HepG2 (cell line): ENCODE measurements around the gene ZNF213. TPM values are rescaled to one million over a fixed set of nuclear protein-coding genes. Genes with fewer than 3 reads are reported as not detected.

Source experiments
- ATAC-seq: fragments of 200-7000 bp; cut with Tn5 transposase; 3 replicates; pipeline ENCODE4 v1.9.1; 2020; ENCODE audit warnings: mild to moderate bottlenecking, moderate library complexity
- BruUV-seq: library from RNA; stranded (reverse); fragments of 400-500 nt; replicated peaks from 2 replicates; lab custom pipeline; 2021; lab: Mats Ljungman, UMichigan
- CTCF ChIA-PET: fragments of 300-600 bp; formaldehyde crosslinking; extraction: SDS; loops from one replicate; lab custom pipeline; 2021; ENCODE audit warnings: low total read pairs, inconsistent platforms, low intra/inter-chr PET ratio; lab: Yijun Ruan, JAX
- POLR2A ChIA-PET: fragments of 350-600 bp; sonication (Branson Sonifier 250); formaldehyde crosslinking; loops from one replicate; lab custom pipeline; 2020; ENCODE audit warnings: antibody characterized with exemption, inconsistent platforms; lab: Yijun Ruan, JAX
- DNase-seq: peaks from one replicate; pipeline ENCODE4 v3.0.0-alpha.2; 2015; ENCODE audit warnings: low spot score
- FAIRE-seq: peaks from 3 replicates; lab custom pipeline; 2011; peaks lifted over from hg19 to GRCh38; lab: Jason Lieb, UNC
- H2AFZ ChIP-seq: one replicate; pipeline ENCODE4 v1.6.1; 2011; ENCODE audit warnings: low read length, inconsistent platforms
- H3K27ac ChIP-seq: fragments of 300-600 bp; 3 replicates; pipeline ENCODE4 v1.8.0; 2011; ENCODE audit warnings: mixed run types, mild to moderate bottlenecking, mixed read lengths, low read length, inconsistent platforms; ENCODE audit not compliant: insufficient read depth; ENCODE audit errors: extremely low read length
- H3K27me3 ChIP-seq, 2 experiments: fragments of 200-600 bp in 1 of 2; 2 replicates in 1 of 2; 3 replicates in 1 of 2; pipeline versions ENCODE4 v1.6.0 to v1.8.0; 2011; ENCODE audit warnings: low read length in 2 of 2, mild to moderate bottlenecking in 2 of 2, moderate library complexity in 2 of 2, inconsistent platforms in 1 of 2; ENCODE audit not compliant: insufficient read depth in 2 of 2, control insufficient read depth in 1 of 2
- H3K36me3 ChIP-seq, 2 experiments: fragments of 200-600 bp in 1 of 2; replicated peaks in 1 of 2; 2 replicates in 1 of 2; 3 replicates in 1 of 2; pipeline versions ENCODE4 v1.5.1 to v1.8.0; 2011; ENCODE audit warnings: low read length in 2 of 2, inconsistent platforms in 1 of 2; ENCODE audit not compliant: insufficient read depth in 2 of 2, control insufficient read depth in 1 of 2
- H3K4me1 ChIP-seq: 2 replicates; pipeline ENCODE4 v1.5.1; 2012; ENCODE audit warnings: low read length, inconsistent platforms; ENCODE audit not compliant: insufficient read depth
- H3K4me2 ChIP-seq: 2 replicates; pipeline ENCODE4 v1.6.0; 2011; ENCODE audit warnings: low read depth, low read length, inconsistent platforms
- H3K4me3 ChIP-seq, 3 experiments: fragments of 200-600 bp in 1 of 3; sonication (generic), shearing (Covaris generic) in 1 of 3; replicated peaks in 1 of 3; 2 replicates each; pipeline ENCODE4 v1.5.1; 2011 to 2016; ENCODE audit warnings: low read length in 3 of 3, inconsistent platforms in 2 of 3, low read depth in 2 of 3, mild to moderate bottlenecking in 2 of 3, control low read depth in 1 of 3, mixed read lengths in 1 of 3; ENCODE audit not compliant: insufficient read depth in 1 of 3
- H3K79me2 ChIP-seq: one replicate; pipeline ENCODE4 v1.6.1; 2011; ENCODE audit warnings: low read length, inconsistent platforms; ENCODE audit not compliant: insufficient read depth
- H3K9ac ChIP-seq: 2 replicates; pipeline ENCODE4 v1.6.0; 2011; ENCODE audit warnings: mild to moderate bottlenecking, low read depth, low read length, inconsistent platforms; ENCODE audit not compliant: insufficient read depth
- H3K9me3 ChIP-seq: 2 replicates; pipeline ENCODE4 v1.5.1; 2012; ENCODE audit warnings: mild to moderate bottlenecking, low read length
- H4K20me1 ChIP-seq: 2 replicates; pipeline ENCODE4 v1.6.0; 2011; ENCODE audit warnings: inconsistent platforms, mild to moderate bottlenecking, low read length, moderate library complexity; ENCODE audit not compliant: insufficient read depth
- FOSL1 ChIP-seq: sonication (generic); formaldehyde crosslinking; IDR thresholded peaks from 2 replicates; pipeline ENCODE4 v1.9.0; 2021; ENCODE audit warnings: missing genetic modification reagents, borderline replicate concordance
- GPN1 ChIP-seq: sonication (generic); formaldehyde crosslinking; IDR thresholded peaks from 2 replicates; pipeline ENCODE4 v1.5.1; 2020; ENCODE audit warnings: missing genetic modification reagents, borderline replicate concordance
- HOXA5 ChIP-seq: sonication (generic); formaldehyde crosslinking; IDR thresholded peaks from 2 replicates; pipeline ENCODE4 v1.4.0; 2020; ENCODE audit warnings: missing genetic modification reagents
- KDM3A ChIP-seq: IDR thresholded peaks from 2 replicates; pipeline ENCODE4 v1.6.1; 2018; ENCODE audit warnings: low read depth, missing compliant biosample characterization
- KDM4B ChIP-seq: sonication (generic); formaldehyde crosslinking; IDR thresholded peaks from 2 replicates; pipeline ENCODE4 v1.4.0; 2020; ENCODE audit warnings: missing genetic modification reagents
- KDM5B ChIP-seq: sonication (generic); formaldehyde crosslinking; IDR thresholded peaks from 2 replicates; pipeline ENCODE4 v1.4.0; 2020; ENCODE audit warnings: missing genetic modification reagents, mild to moderate bottlenecking, borderline replicate concordance
- RFXANK ChIP-seq: IDR thresholded peaks from 2 replicates; pipeline ENCODE4 v1.6.1; 2016
- SYNCRIP ChIP-seq: fragments of 200-400 bp; formaldehyde crosslinking; IDR thresholded peaks from 2 replicates; pipeline ENCODE4 v1.6.1; 2018; ENCODE audit warnings: mild to moderate bottlenecking, low read depth, low read length; ENCODE audit not compliant: insufficient read depth
- TAF15 ChIP-seq: fragments of 200-400 bp; formaldehyde crosslinking; IDR thresholded peaks from one replicate; pipeline ENCODE4 v1.6.1; 2018; ENCODE audit warnings: mild to moderate bottlenecking, low read depth, low read length; ENCODE audit not compliant: poor library complexity, severe bottlenecking
- TARDBP ChIP-seq: sonication (generic); formaldehyde crosslinking; IDR thresholded peaks from 2 replicates; pipeline ENCODE4 v1.8.0; 2022; ENCODE audit warnings: mild to moderate bottlenecking, missing genetic modification reagents
- ZNF333 ChIP-seq: sonication (generic); formaldehyde crosslinking; IDR thresholded peaks from 2 replicates; pipeline ENCODE4 v1.4.0; 2020; ENCODE audit warnings: mild to moderate bottlenecking, missing genetic modification reagents, borderline replicate concordance
- WGBS: methylation state at CpG from one replicate; pipeline ENCODE4 v1.1.6; 2017; ENCODE audit warnings: low lambda C conversion rate; 5-methylcytosine and 5-hydroxymethylcytosine counted together
- in situ Hi-C: cut with HindIII; loops from 2 replicates; pipeline ENCODE4 v1.10.0; 2017; ENCODE audit warnings: low pct_unique_long_range_greater_than_20kb; ENCODE audit not compliant: extremely low pct_ligation_motif_present
- intact Hi-C: fragments of 100-400 bp; cut with micrococcal nuclease; formaldehyde crosslinking; loops from one replicate; pipeline ENCODE4 v1.10.0; 2022; ENCODE audit not compliant: unreplicated experiment
- polyA plus RNA-seq, 8 experiments: library from polyadenylated mRNA; depleted of rRNA in 3 of 8; stranded (reverse) in 7 of 8; unstranded in 1 of 8; fragments of >200 nt; fragmentation: Illumina TruSeq in 4 of 8; extraction: Trizol in 4 of 8; gene quantifications; 2 replicates each; pipeline versions ENCODE4 v1.2.1 to v1.2.3, GENCODE V29; 2011 to 2016; ENCODE audit warnings: low read depth in 4 of 8, missing spikeins in 1 of 8, mixed read lengths in 1 of 8; ENCODE audit not compliant: insufficient read depth in 1 of 8
- total RNA-seq, 5 experiments: library from RNA; depleted of rRNA; stranded (reverse); fragments of >200 nt; fragmentation: Illumina TruSeq; extraction: Trizol; gene quantifications; 2 replicates each; pipeline ENCODE4 v1.2.3, GENCODE V29; 2016; ENCODE audit warnings: low read depth in 1 of 5
- TF ChIP-seq, protein P1 (sequence below): sonication (generic); formaldehyde crosslinking; IDR thresholded peaks from 2 replicates; pipeline ENCODE4 v1.5.1; 2020; ENCODE audit warnings: missing genetic modification reagents, mild to moderate bottlenecking, borderline replicate concordance
- TF ChIP-seq, protein P2 (sequence below): IDR thresholded peaks from 2 replicates; pipeline ENCODE4 v1.6.1; 2012; ENCODE audit warnings: low read depth, low read length, improper control_type of control experiment
- TF ChIP-seq, protein P3 (sequence below): sonication (generic); formaldehyde crosslinking; IDR thresholded peaks from 2 replicates; pipeline ENCODE4 v1.4.0; 2020; ENCODE audit warnings: missing genetic modification reagents

The ZNF213 gene
- total and polyA plus RNA-seq, 2 of the 13 experiments (the other 11 are each of a cell fraction or from before 2014, with no cell fraction given), result 0.59 to 0.97 TPM

DNA sequence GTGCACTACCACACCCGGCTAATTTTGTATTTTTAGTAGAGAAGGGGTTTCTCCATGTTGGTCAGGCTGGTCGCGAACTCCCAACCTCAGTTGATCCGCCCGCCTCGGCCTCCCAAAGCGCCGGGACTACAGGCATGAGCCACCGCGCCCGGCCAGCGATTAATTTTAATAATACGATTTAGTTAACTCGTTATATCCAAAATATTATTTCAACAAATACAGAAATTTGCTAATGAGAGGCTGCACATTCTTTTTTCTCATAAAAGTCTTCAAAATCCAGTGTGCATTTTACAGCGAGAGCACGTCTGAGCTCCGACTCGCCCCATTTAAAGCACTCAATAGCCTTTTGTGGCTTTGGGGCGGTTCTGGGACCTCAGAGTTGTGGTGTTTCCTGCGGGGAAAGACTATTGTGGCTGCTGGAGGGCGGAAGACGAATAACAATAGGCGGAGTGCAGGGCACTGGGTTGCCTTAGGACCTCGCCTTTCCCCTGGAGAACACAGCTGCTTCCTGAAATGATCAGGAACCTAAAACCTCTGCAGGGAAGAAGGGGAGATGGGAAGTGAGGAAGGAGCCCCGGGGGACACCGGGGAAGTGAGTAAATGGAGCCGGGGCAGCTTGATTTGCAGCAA lies 32.9 kb upstream of the ZNF213 start (continued):
- TF ChIP-seq, protein P1, sequence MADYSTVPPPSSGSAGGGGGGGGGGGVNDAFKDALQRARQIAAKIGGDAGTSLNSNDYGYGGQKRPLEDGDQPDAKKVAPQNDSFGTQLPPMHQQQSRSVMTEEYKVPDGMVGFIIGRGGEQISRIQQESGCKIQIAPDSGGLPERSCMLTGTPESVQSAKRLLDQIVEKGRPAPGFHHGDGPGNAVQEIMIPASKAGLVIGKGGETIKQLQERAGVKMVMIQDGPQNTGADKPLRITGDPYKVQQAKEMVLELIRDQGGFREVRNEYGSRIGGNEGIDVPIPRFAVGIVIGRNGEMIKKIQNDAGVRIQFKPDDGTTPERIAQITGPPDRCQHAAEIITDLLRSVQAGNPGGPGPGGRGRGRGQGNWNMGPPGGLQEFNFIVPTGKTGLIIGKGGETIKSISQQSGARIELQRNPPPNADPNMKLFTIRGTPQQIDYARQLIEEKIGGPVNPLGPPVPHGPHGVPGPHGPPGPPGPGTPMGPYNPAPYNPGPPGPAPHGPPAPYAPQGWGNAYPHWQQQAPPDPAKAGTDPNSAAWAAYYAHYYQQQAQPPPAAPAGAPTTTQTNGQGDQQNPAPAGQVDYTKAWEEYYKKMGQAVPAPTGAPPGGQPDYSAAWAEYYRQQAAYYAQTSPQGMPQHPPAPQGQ (CRISPR knock-in tag), result no peak
- TF ChIP-seq, protein P2, sequence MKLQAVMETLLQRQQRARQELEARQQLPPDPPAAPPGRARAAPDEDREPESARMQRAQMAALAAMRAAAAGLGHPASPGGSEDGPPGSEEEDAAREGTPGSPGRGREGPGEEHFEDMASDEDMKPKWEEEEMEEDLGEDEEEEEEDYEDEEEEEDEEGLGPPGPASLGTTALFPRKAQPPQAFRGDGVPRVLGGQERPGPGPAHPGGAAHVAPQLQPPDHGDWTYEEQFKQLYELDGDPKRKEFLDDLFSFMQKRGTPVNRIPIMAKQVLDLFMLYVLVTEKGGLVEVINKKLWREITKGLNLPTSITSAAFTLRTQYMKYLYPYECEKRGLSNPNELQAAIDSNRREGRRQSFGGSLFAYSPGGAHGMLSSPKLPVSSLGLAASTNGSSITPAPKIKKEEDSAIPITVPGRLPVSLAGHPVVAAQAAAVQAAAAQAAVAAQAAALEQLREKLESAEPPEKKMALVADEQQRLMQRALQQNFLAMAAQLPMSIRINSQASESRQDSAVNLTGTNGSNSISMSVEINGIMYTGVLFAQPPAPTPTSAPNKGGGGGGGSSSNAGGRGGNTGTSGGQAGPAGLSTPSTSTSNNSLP, result no peak

DNA sequence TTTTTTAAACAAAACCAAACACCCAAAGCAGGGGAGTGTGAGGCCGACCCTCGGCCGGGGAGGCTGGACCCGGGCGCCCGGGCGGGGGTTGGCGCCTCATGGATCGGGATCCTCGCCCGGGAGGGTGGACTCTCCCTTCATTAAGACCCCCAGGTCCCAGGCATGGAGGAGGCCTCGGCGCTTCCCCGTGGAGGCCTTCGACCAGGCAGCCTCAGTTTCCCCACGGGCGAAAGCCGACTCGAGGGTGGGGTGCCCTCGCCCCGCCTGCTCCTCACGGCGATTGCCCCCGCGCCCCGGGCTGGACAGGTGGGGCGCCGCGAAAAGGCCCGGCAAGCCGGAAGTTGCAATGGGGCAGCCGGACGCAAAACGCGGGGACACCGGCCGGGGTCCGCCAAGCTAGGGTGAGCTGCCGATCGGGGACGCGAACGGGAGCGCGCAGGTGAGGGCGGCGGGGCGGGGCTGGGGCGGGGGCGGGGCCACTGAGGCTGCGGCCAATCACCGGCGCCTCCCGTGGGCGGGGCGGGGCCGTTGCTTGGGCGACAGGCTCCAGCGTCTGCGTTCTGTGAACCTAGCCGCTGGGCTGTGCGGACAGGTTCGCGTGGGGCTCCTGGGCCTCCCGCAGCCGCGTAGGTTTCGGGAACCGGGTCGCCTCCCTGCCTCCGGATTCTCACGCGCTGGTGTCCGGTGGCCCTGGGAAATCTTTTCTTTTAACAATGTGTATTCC lies 28.5 kb upstream of the ZNF213 start:
- no peaks in the 10 kb centered on the region for H3K36me3 ChIP-seq
- no peak overlapping the region for H2AFZ ChIP-seq
- H3K27me3 ChIP-seq, result no peaks in the 10 kb centered on the region
- intact Hi-C loops (no loop called here), in situ Hi-C loops (no loop called here)
- ChIA-PET POLR2A (interaction anchor here (0.6 to 1.4 kb wide), 10 partner anchors 9 to 52 kb away, joined by 3 to 8 read pairs (median 4); partner anchors contain the start of genes IL32 and ZNF213), CTCF (no interaction called here)
- peak overlapping the region; percentile 84 for H3K9ac ChIP-seq
- no peak for FAIRE-seq
- peak; percentile 96 for ATAC-seq
- peaks cover 45% of the 10 kb centered on the region for H3K4me1 ChIP-seq
- peak overlapping the region; percentile 91 for H3K4me2 ChIP-seq
- peak; percentile 77 for DNase-seq
- no TSS peak for BruUV-seq
- peak overlapping the region; percentile 62 for H3K27ac ChIP-seq
- H3K79me2 ChIP-seq, result no peaks in the 10 kb centered on the region
- no peaks in the 10 kb centered on the region for H4K20me1 ChIP-seq
- 2% methylated on average over 21 of the region's 74 CpGs for WGBS
- H3K9me3 ChIP-seq, result no peaks in the 10 kb centered on the region
- peak overlapping the region; percentile 88 to 94 (median 89) for H3K4me3 ChIP-seq
- peak; percentile 50; the same call in 1 of the 2 replicates for TF ChIP-seq KDM3A (CRISPR knock-in tag)
- peak; percentile 83; the same call in 1 of the 2 replicates for TF ChIP-seq KDM5B (CRISPR knock-in tag)
- TF ChIP-seq RFXANK (CRISPR knock-in tag), result no peak
- peak; percentile 74 for TF ChIP-seq TARDBP (CRISPR knock-in tag)
- TF ChIP-seq SYNCRIP, result no peak
- TF ChIP-seq TAF15, result no peak
- no peak for TF ChIP-seq GPN1
- 0 out of 2 replicates have a peak, but pooled peaks have one; percentile 8 for TF ChIP-seq HOXA5 (CRISPR knock-in tag)
- TF ChIP-seq KDM4B, result peak; percentile 90
- TF ChIP-seq FOSL1 (CRISPR knock-in tag), result no peak
- TF ChIP-seq, protein P3, sequence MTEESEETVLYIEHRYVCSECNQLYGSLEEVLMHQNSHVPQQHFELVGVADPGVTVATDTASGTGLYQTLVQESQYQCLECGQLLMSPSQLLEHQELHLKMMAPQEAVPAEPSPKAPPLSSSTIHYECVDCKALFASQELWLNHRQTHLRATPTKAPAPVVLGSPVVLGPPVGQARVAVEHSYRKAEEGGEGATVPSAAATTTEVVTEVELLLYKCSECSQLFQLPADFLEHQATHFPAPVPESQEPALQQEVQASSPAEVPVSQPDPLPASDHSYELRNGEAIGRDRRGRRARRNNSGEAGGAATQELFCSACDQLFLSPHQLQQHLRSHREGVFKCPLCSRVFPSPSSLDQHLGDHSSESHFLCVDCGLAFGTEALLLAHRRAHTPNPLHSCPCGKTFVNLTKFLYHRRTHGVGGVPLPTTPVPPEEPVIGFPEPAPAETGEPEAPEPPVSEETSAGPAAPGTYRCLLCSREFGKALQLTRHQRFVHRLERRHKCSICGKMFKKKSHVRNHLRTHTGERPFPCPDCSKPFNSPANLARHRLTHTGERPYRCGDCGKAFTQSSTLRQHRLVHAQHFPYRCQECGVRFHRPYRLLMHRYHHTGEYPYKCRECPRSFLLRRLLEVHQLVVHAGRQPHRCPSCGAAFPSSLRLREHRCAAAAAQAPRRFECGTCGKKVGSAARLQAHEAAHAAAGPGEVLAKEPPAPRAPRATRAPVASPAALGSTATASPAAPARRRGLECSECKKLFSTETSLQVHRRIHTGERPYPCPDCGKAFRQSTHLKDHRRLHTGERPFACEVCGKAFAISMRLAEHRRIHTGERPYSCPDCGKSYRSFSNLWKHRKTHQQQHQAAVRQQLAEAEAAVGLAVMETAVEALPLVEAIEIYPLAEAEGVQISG (CRISPR knock-in tag), result peak; percentile 93
- TF ChIP-seq ZNF333 (CRISPR knock-in tag), result peak; percentile 67; the same call in 1 of the 2 replicates
